ENCODE results near the gene TPI1. TPM values are rescaled to one million over a fixed set of nuclear protein-coding genes. Genes with fewer than 3 reads are reported as not detected.
"Not testable (repeated sequence)": the region's sequence is repeated elsewhere in the genome, so short reads cannot be mapped to it uniquely, and the experiment has no call there.

The TPI1 gene
- total RNA-seq, 1 donor from 2014 or later: 1,630 TPM

- H3K27me3 Mint-ChIP-seq: no peaks in the 10 kb centered on the region
- intact Hi-C loops (cut with micrococcal nuclease): loop anchor here (1.0 to 5.0 kb wide), 11 partner anchors 18 to 339 kb away; partner anchors contain the start of genes C1RL, CHD4, ENO2 and GAPDH
- peak within 1 kb of the TSS; percentile 89 for H3K4me3 Mint-ChIP-seq
- peaks cover 50% of the 10 kb centered on the region for H3K4me1 Mint-ChIP-seq
- H3K9me3 Mint-ChIP-seq: no peaks in the 10 kb centered on the region
- peaks cover 59% of the 10 kb centered on the region for H3K36me3 Mint-ChIP-seq (ENCODE audit: low read depth)
- H3K27ac Mint-ChIP-seq: peak within 1 kb of the TSS; percentile 88
- DNase-seq: peak; percentile 100
These were observed 6.0 kb downstream of the TPI1 start, which contains the start of gene SPSB2 for GRCh38 chr12:6873094-6874014. Gene SPSB2 (minus strand): TSS chr12:6873303. CDS start chr12:6872901, 402 bp downstream.

- H3K4me3 Mint-ChIP-seq: peak overlapping the region; percentile 89
- H3K36me3 Mint-ChIP-seq (ENCODE audit: low read depth): peaks cover 54% of the 10 kb centered on the region
- peak overlapping the region; percentile 88 for H3K27ac Mint-ChIP-seq
- H3K27me3 Mint-ChIP-seq, DNase-seq, H3K9me3 Mint-ChIP-seq: not testable (repeated sequence)
- intact Hi-C loops (cut with micrococcal nuclease): loop anchor here (5.0 kb wide), 3 partner anchors 63 to 267 kb away; partner anchors contain the start of genes CHD4 and LPCAT3
- H3K4me1 Mint-ChIP-seq: peaks cover 44% of the 10 kb centered on the region
These were observed 6.7 kb downstream of the TPI1 start for GRCh38 chr12:6874015-6874368.

GRCh38 chr12:6879824-6880223, 12.5 kb downstream of the TPI1 start:
- intact Hi-C loops (cut with micrococcal nuclease); H3K27me3 Mint-ChIP-seq; H3K9me3 Mint-ChIP-seq; H3K4me3 Mint-ChIP-seq; DNase-seq; H3K4me1 Mint-ChIP-seq; H3K27ac Mint-ChIP-seq: not testable (repeated sequence)
- peaks cover 29% of the 10 kb centered on the region for H3K36me3 Mint-ChIP-seq (ENCODE audit: low read depth)

- Mint-ChIP-seq H3K4me1 (peaks cover under 1% of the 10 kb centered on the region), H3K4me3 (no peak overlapping the region), H3K27me3 (no peaks in the 10 kb centered on the region), H3K36me3 (ENCODE audit: low read depth) (peaks cover 21% of the 10 kb centered on the region), H3K27ac (no peak overlapping the region), H3K9me3 (no peaks in the 10 kb centered on the region)
- intact Hi-C loops (cut with micrococcal nuclease): no loop called here
- DNase-seq: no peak
These were observed 15.9 kb downstream of the TPI1 start for GRCh38 chr12:6883252-6883651.

- Mint-ChIP-seq H3K27me3 (no peaks in the 10 kb centered on the region), H3K27ac (no peak overlapping the region), H3K4me1 (peaks cover 3% of the 10 kb centered on the region), H3K36me3 (ENCODE audit: low read depth) (peaks cover 24% of the 10 kb centered on the region), H3K4me3 (no peak overlapping the region), H3K9me3 (no peaks in the 10 kb centered on the region)
- intact Hi-C loops (cut with micrococcal nuclease): no loop called here
- no peak for DNase-seq
These were observed 16.4 kb downstream of the TPI1 start for GRCh38 chr12:6883683-6884082.

GRCh38 chr12:6884539-6884938, 17.2 kb downstream of the TPI1 start:
- Mint-ChIP-seq H3K4me3 (no peak overlapping the region), H3K9me3 (no peaks in the 10 kb centered on the region), H3K27ac (no peak overlapping the region), H3K36me3 (ENCODE audit: low read depth) (peaks cover 22% of the 10 kb centered on the region), H3K4me1 (peaks cover 3% of the 10 kb centered on the region), H3K27me3 (no peaks in the 10 kb centered on the region)
- intact Hi-C loops (cut with micrococcal nuclease): no loop called here
- DNase-seq: no peak

GRCh38 chr12:6886206-6886999, 19.1 kb downstream of the TPI1 start:
- H3K4me3 Mint-ChIP-seq; DNase-seq; H3K9me3 Mint-ChIP-seq; intact Hi-C loops (cut with micrococcal nuclease); H3K27me3 Mint-ChIP-seq; H3K27ac Mint-ChIP-seq: not testable (repeated sequence)
- H3K36me3 Mint-ChIP-seq (ENCODE audit: low read depth): peaks cover 27% of the 10 kb centered on the region
- peaks cover 11% of the 10 kb centered on the region for H3K4me1 Mint-ChIP-seq

- H3K36me3 Mint-ChIP-seq (ENCODE audit: low read depth): peaks cover 23% of the 10 kb centered on the region
These were observed 20.1 kb downstream of the TPI1 start for GRCh38 chr12:6887460-6887859.

GRCh38 chr12:6888360-6888759, 21.0 kb downstream of the TPI1 start:
- Mint-ChIP-seq H3K4me3 (no peak overlapping the region), H3K36me3 (ENCODE audit: low read depth) (peaks cover 20% of the 10 kb centered on the region), H3K27ac (peak overlapping the region; percentile 36), H3K27me3 (no peaks in the 10 kb centered on the region), H3K9me3 (no peaks in the 10 kb centered on the region), H3K4me1 (peaks cover 21% of the 10 kb centered on the region)
- no peak for DNase-seq
- intact Hi-C loops (cut with micrococcal nuclease): no loop called here

More at GRCh38 chr12:6887460-6887859, 20.1 kb downstream of the TPI1 start:
- DNase-seq: no peak
- Mint-ChIP-seq H3K4me3 (no peak overlapping the region), H3K4me1 (peaks cover 19% of the 10 kb centered on the region), H3K9me3 (no peaks in the 10 kb centered on the region), H3K27ac (no peak overlapping the region), H3K27me3 (no peaks in the 10 kb centered on the region)
- intact Hi-C loops (cut with micrococcal nuclease): no loop called here

GRCh38 chr12:6888794-6889193, 21.5 kb downstream of the TPI1 start:
- H3K9me3 Mint-ChIP-seq; H3K27me3 Mint-ChIP-seq; DNase-seq; intact Hi-C loops (cut with micrococcal nuclease); H3K27ac Mint-ChIP-seq; H3K4me3 Mint-ChIP-seq: not testable (repeated sequence)
- peaks cover 20% of the 10 kb centered on the region for H3K36me3 Mint-ChIP-seq (ENCODE audit: low read depth)
- H3K4me1 Mint-ChIP-seq: peaks cover 21% of the 10 kb centered on the region

- H3K36me3 Mint-ChIP-seq (ENCODE audit: low read depth): peaks cover 12% of the 10 kb centered on the region
- intact Hi-C loops (cut with micrococcal nuclease): loop anchor here (2.0 kb wide), 2 partner anchors 55 to 81 kb away; partner anchors contain the start of genes C12orf57, EMG1 and PHB2
These were observed 22.6 kb downstream of the TPI1 start for GRCh38 chr12:6889775-6890573.

GRCh38 chr12:6890789-6891645, 23.7 kb downstream of the TPI1 start:
- peak overlapping the region; percentile 83 for H3K4me3 Mint-ChIP-seq
- peaks cover 21% of the 10 kb centered on the region for H3K4me1 Mint-ChIP-seq
- intact Hi-C loops (cut with micrococcal nuclease): loop anchor here (1.0 to 2.0 kb wide), 6 partner anchors 13 to 80 kb away; partner anchors contain the start of genes C12orf57, EMG1, ENO2 and LRRC23
- peak overlapping the region; percentile 97 for H3K27ac Mint-ChIP-seq
- H3K27me3 Mint-ChIP-seq: no peaks in the 10 kb centered on the region
- DNase-seq: peak; percentile 100
- H3K9me3 Mint-ChIP-seq: no peaks in the 10 kb centered on the region
- H3K36me3 Mint-ChIP-seq (ENCODE audit: low read depth): peaks cover 10% of the 10 kb centered on the region

More at GRCh38 chr12:6889775-6890573, 22.6 kb downstream of the TPI1 start:
- peak overlapping the region; percentile 83 for H3K4me3 Mint-ChIP-seq
- H3K9me3 Mint-ChIP-seq, H3K27me3 Mint-ChIP-seq, DNase-seq: not testable (repeated sequence)
- peaks cover 21% of the 10 kb centered on the region for H3K4me1 Mint-ChIP-seq
- H3K27ac Mint-ChIP-seq: peak overlapping the region; percentile 97
